NCI-H128 (cell line): ENCODE measurements around the gene GOLGA8J.
"Not testable (repeated sequence)": the region's sequence is repeated elsewhere in the genome, so short reads cannot be mapped to it uniquely, and the experiment has no call there.

Source experiments
- DNase-seq: peaks from one replicate; lab custom pipeline; 2025; ENCODE audit not compliant: unreplicated experiment; lab: John Stamatoyannopoulos, UW

GOLGA8J gene

GRCh38 chr15:30072630-30073029, 10.1 kb upstream of the GOLGA8J start:
- DNase-seq: no peak

GRCh38 chr15:30073915-30074314, 8.8 kb upstream of the GOLGA8J start:
- DNase-seq: no peak

GRCh38 chr15:30080816-30081215, 1.9 kb upstream of the GOLGA8J start:
- DNase-seq: not testable (repeated sequence)

- DNase-seq: not testable (repeated sequence)
These were observed 15.1 kb downstream of the GOLGA8J start for GRCh38 chr15:30097827-30098226.

- not testable (repeated sequence) for DNase-seq
These were observed 20.1 kb downstream of the GOLGA8J start for GRCh38 chr15:30102890-30103289.

- DNase-seq: not testable (repeated sequence)
These were observed 21.3 kb downstream of the GOLGA8J start for GRCh38 chr15:30103941-30104507.

GRCh38 chr15:30110591-30110990, 27.8 kb downstream of the GOLGA8J start:
- not testable (repeated sequence) for DNase-seq

- not testable (repeated sequence) for DNase-seq
These were observed 47.3 kb downstream of the GOLGA8J start for GRCh38 chr15:30130066-30130465.

- not testable (repeated sequence) for DNase-seq
These were observed 52.0 kb downstream of the GOLGA8J start, which contains the start of gene GOLGA8T for GRCh38 chr15:30134751-30135150. Gene GOLGA8T, plus strand, starts transcription at chr15:30135051. Its CDS starts 98 bp downstream, at chr15:30135149.
